Activated T-helper 1 cell treated with anti-CD3 and anti-CD28 coated beads, Interleukin-12 subunit alpha, Interleukin-12 subunit beta, Interleukin-2, Interleukin-4 antibody, amounts not matched to agents 30 ng/mL and 10 ng/mL and 1 ng/mL, durations not matched to agents 14 hours and 24 hours and 36 hours (primary cell): Measurements from ENCODE around the gene DAZAP1. TPM values are rescaled to one million over a fixed set of nuclear protein-coding genes. Genes with fewer than 3 reads are reported as not detected.

ENCODE experiments used
- DNase-seq: peaks from one replicate; pipeline ENCODE4 v3.0.0; 2021; ENCODE audit warnings: low spot score
- H3K27ac Mint-ChIP-seq: one replicate; pipeline ENCODE4 v1.8.0; 2021; ENCODE audit warnings: mild to moderate bottlenecking, mixed read lengths
- H3K27me3 Mint-ChIP-seq: one replicate; pipeline ENCODE4 v1.8.0; 2022; ENCODE audit warnings: mild to moderate bottlenecking, moderate library complexity, mixed read lengths; ENCODE audit not compliant: insufficient read depth
- H3K36me3 Mint-ChIP-seq: one replicate; pipeline ENCODE4 v1.8.0; 2021; ENCODE audit warnings: low read depth, mixed read lengths
- H3K4me1 Mint-ChIP-seq: one replicate; pipeline ENCODE4 v1.8.0; 2021; ENCODE audit warnings: low read depth, mixed read lengths
- H3K4me3 Mint-ChIP-seq: one replicate; pipeline ENCODE4 v1.8.0; 2021; ENCODE audit warnings: mild to moderate bottlenecking, moderate library complexity, mixed read lengths
- H3K9me3 Mint-ChIP-seq: one replicate; pipeline ENCODE4 v1.8.0; 2021; ENCODE audit warnings: mixed read lengths
- intact Hi-C: fragments of 100-400 bp; cut with micrococcal nuclease; formaldehyde crosslinking; loops from one replicate; pipeline ENCODE4 v1.15.1; 2024
- total RNA-seq: library from RNA; stranded (reverse); gene quantifications from 2 replicates; pipeline ENCODE4 v1.2.3, GENCODE V29; 2022

DAZAP1 gene
- total RNA-seq, 1 donor from 2014 or later, result 301 TPM

- H3K36me3 Mint-ChIP-seq, result peaks cover 10% of the 10 kb centered on the region
- no peaks in the 10 kb centered on the region for H3K27me3 Mint-ChIP-seq
- H3K27ac Mint-ChIP-seq, result no peak overlapping the region
- intact Hi-C loops, result no loop called here
- no peak for DNase-seq
- peaks cover 3% of the 10 kb centered on the region for H3K4me1 Mint-ChIP-seq
- H3K4me3 Mint-ChIP-seq, result no peak overlapping the region
- no peaks in the 10 kb centered on the region for H3K9me3 Mint-ChIP-seq
These were observed 38.1 kb upstream of the DAZAP1 start for GRCh38 chr19:1369214-1369805.

GRCh38 chr19:1370579-1371361 is 36.6 kb upstream of the DAZAP1 start:
- no peak overlapping the region for H3K4me3 Mint-ChIP-seq
- intact Hi-C loops, result no loop called here
- DNase-seq, result no peak
- H3K4me1 Mint-ChIP-seq, result no peaks in the 10 kb centered on the region
- no peak overlapping the region for H3K27ac Mint-ChIP-seq
- no peaks in the 10 kb centered on the region for H3K27me3 Mint-ChIP-seq
- H3K9me3 Mint-ChIP-seq, result no peaks in the 10 kb centered on the region
- H3K36me3 Mint-ChIP-seq, result peaks cover 12% of the 10 kb centered on the region

DNA sequence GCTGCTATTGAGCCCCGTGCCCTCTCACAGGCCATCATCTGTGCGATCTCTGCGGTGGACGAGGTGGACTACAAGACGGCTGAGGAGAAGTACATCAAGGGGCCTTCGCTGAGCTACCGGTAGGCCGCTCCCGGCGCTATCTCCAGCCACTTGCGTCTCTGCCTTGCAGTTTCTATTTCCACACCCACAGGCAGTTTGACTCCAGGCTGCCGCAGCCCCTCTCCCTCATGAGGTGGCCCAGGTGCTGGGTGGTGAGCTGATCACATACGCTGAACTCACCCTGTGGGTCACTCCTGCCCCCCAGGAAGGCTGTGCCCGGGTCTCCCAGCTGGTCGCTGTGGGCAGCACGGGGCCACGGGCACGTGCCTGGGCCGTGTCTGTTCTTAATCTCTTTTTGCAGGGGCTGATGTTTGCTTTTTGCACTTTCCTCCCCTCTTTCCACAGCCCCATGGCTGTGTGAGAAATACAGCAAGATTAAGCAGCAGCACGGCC is 34.3 kb upstream of the DAZAP1 start:
- Mint-ChIP-seq H3K27me3 (no peaks in the 10 kb centered on the region), H3K9me3 (no peaks in the 10 kb centered on the region), H3K36me3 (peaks cover 10% of the 10 kb centered on the region), H3K27ac (no peak overlapping the region), H3K4me1 (no peaks in the 10 kb centered on the region), H3K4me3 (no peak overlapping the region)
- DNase-seq, result no peak
- intact Hi-C loops, result no loop called here

DNA sequence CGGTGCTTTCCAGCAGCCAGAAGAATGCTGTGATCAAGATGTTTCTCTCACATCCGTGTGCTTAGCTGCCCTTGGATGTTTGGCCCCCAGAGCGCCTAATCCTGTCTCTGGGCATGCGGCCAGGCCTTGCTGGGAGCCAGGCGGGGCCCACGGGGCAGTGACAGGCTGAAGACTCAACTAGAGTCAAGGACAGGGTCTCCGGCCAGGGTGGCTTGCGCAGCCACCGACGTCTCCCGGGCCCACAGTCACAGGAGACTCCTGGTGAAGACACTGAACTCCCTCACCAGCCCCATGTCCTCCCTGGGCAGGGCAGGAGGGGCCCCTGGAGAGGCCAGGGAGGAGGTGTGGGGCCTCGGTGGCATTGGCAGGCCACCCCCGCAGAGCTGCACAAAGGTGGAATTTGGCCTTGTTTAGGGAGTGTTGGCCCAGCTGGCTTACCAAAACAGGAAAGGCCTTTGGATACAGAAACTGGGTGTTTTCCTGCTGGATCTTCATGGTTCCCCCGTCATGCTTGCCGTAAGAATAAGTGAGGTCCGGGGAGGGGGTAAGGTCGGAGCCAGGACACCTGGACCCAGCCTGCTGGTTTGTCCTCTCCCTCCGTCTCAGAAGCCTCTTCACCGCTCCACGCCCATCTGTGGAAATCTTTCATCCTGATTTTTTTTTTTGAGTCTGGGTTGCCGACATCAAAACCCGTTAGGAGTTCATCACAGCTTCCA is 33.7 kb upstream of the DAZAP1 start:
- DNase-seq, result no peak
- Mint-ChIP-seq H3K27ac (no peak overlapping the region), H3K4me1 (no peaks in the 10 kb centered on the region), H3K27me3 (no peaks in the 10 kb centered on the region), H3K9me3 (no peaks in the 10 kb centered on the region), H3K4me3 (no peak overlapping the region), H3K36me3 (peaks cover 10% of the 10 kb centered on the region)
- intact Hi-C loops, result no loop called here

- intact Hi-C loops, result no loop called here
- H3K36me3 Mint-ChIP-seq, result peaks cover 10% of the 10 kb centered on the region
- H3K9me3 Mint-ChIP-seq, result no peaks in the 10 kb centered on the region
- no peak overlapping the region for H3K27ac Mint-ChIP-seq
- no peaks in the 10 kb centered on the region for H3K27me3 Mint-ChIP-seq
- H3K4me3 Mint-ChIP-seq, result no peak overlapping the region
- DNase-seq, result no peak
- H3K4me1 Mint-ChIP-seq, result no peaks in the 10 kb centered on the region
These were observed 33.2 kb upstream of the DAZAP1 start for GRCh38 chr19:1374250-1374577.

DNA sequence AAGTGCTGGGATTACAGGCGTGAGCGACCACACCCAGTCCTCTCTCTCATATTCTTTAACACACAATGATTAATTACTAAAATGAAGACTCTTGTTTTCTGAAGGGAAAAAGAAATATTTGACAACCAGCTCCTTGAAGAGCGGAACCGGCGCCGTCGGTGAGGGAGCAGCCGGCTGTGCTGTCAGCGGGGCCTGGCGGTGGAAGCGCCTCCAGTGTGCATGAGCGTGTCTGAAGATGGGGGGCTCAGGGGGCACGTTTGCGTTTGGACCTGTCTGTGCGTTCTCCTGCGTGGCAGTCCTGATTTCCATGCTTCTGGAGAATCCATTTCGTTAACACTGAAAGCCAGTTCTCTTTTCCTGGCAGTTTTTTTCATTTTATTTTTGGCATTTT is 31.0 kb upstream of the DAZAP1 start:
- intact Hi-C loops, result no loop called here
- H3K36me3 Mint-ChIP-seq, result peaks cover 10% of the 10 kb centered on the region
- DNase-seq, result no peak

GRCh38 chr19:1377176-1377964 is 30.0 kb upstream of the DAZAP1 start:
- Mint-ChIP-seq H3K9me3 (no peaks in the 10 kb centered on the region), H3K4me3 (no peak overlapping the region), H3K4me1 (no peaks in the 10 kb centered on the region), H3K27me3 (peaks cover 2% of the 10 kb centered on the region), H3K27ac (no peak overlapping the region), H3K36me3 (peaks cover 10% of the 10 kb centered on the region)
- intact Hi-C loops, result no loop called here
- DNase-seq, result no peak

More for the DNA sequence above, 31.0 kb upstream of the DAZAP1 start:
- Mint-ChIP-seq H3K27me3 (peaks cover under 1% of the 10 kb centered on the region), H3K4me1 (no peaks in the 10 kb centered on the region), H3K9me3 (no peaks in the 10 kb centered on the region), H3K27ac (no peak overlapping the region), H3K4me3 (no peak overlapping the region)

- Mint-ChIP-seq H3K27ac (no peak overlapping the region), H3K4me3 (no peak overlapping the region), H3K27me3 (peaks cover 4% of the 10 kb centered on the region), H3K9me3 (no peaks in the 10 kb centered on the region), H3K4me1 (peaks cover 6% of the 10 kb centered on the region), H3K36me3 (peaks cover 7% of the 10 kb centered on the region)
- intact Hi-C loops, result no loop called here
- no peak for DNase-seq
These were observed 29.2 kb upstream of the DAZAP1 start for GRCh38 chr19:1377965-1378785.

DNA sequence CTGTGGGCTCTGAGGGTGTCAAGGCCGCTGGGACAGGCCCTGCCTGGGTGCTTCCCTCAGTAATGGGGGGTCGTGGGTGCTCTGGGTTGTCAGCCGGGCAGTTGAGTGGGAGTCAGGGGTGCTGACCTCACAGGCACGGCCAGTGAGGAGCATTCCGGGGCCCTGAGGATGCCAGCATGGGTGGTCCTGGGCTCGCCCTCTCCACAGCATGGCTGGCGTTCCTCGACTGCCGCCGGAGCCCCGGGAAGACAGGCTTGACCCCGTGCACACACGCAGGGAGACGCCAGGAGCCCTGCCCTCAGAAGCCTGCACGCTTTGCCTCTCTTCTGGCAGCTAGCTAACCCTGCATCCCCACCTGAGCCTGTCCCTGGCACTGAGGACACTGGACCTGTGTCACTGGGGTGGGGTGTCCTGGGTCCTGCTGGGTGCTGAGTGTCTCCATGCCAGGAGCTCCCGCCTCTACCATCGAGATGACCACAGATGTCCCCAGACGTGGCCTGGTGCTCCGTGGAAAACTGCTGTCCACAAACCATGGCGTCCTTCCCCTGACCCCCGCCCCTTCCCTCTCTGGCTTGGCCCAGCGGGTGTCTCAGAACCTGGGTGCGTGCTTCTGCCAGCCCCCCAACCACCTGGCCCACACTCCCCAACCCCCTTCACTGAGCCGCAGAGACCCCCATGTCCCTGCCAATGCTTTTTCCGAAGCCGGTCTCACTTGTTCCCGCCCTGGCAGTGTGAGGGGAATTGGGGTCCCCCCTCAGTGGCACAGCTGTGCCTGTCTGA is 28.1 kb upstream of the DAZAP1 start:
- H3K4me1 Mint-ChIP-seq, result peaks cover 12% of the 10 kb centered on the region
- intact Hi-C loops, result no loop called here
- H3K9me3 Mint-ChIP-seq, result no peaks in the 10 kb centered on the region
- DNase-seq, result no peak
- H3K27ac Mint-ChIP-seq, result no peak overlapping the region
- H3K27me3 Mint-ChIP-seq, result peaks cover 9% of the 10 kb centered on the region
- no peak overlapping the region for H3K4me3 Mint-ChIP-seq
- peaks cover 3% of the 10 kb centered on the region for H3K36me3 Mint-ChIP-seq

DNA sequence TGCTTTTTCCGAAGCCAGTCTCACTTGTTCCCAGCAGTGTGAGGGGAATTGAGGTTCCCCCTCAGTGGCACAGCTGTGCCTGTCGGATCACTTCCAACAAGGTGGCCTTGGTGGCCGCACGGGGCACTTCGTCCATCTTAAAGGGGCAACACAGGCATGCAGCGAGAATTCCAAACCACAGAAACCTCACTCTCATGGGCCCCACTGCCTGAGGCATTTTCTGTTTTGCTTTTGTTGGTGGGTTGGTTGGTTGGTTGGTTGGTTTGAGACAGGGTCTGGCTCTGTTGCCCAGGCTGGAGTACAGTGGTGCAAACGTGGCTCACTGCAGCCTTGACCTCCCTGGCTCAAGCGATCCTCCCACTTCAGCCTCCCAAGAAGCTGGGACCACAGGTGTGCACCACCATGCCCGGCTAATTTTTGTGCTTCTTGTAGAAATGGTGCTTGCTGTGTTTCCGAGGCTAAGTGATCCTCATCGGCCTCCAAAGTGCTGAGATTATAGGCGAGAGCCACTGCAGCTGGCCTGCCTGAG is 27.4 kb upstream of the DAZAP1 start:
- no peaks in the 10 kb centered on the region for H3K9me3 Mint-ChIP-seq
- no peak overlapping the region for H3K4me3 Mint-ChIP-seq
- DNase-seq, result no peak
- H3K4me1 Mint-ChIP-seq, result peaks cover 18% of the 10 kb centered on the region
- no peak overlapping the region for H3K27ac Mint-ChIP-seq
- H3K36me3 Mint-ChIP-seq, result peaks cover 2% of the 10 kb centered on the region
- H3K27me3 Mint-ChIP-seq, result peaks cover 9% of the 10 kb centered on the region
- intact Hi-C loops, result loop anchor here (5.0 kb wide), 1 partner anchor 248 kb away; no protein-coding TSS in a partner anchor

DNA sequence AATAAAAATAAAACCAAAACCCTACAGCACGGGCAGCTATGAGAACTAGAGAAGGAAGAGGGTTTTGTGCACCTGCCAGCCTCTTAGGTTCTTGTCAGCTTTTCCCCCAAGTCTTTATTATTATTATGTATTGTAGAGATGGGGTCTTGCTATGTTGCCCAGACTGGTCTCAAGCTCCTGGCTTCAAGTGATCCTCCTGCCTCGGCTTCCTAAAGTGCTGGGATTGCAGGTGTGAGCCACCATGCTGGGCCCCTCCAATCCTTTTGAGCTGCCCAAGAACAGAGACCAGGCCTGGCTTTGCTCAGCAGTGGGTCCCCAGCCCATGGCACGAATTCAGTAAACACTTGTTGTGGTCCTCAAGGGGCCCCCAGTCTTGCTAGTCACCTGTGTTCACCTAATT is 25.1 kb upstream of the DAZAP1 start:
- H3K27ac Mint-ChIP-seq, result no peak overlapping the region
- peaks cover 2% of the 10 kb centered on the region for H3K36me3 Mint-ChIP-seq
- H3K9me3 Mint-ChIP-seq, result no peaks in the 10 kb centered on the region
- intact Hi-C loops, result loop anchor here (5.0 kb wide), 1 partner anchor 250 kb away; no protein-coding TSS in a partner anchor
- no peak for DNase-seq
- peaks cover 18% of the 10 kb centered on the region for H3K4me1 Mint-ChIP-seq
- H3K4me3 Mint-ChIP-seq, result no peak overlapping the region
- H3K27me3 Mint-ChIP-seq, result peaks cover 9% of the 10 kb centered on the region
